ENCODE measurements around the gene OVOL2. TPM values are rescaled to one million over a fixed set of nuclear protein-coding genes. Genes with fewer than 3 reads are reported as not detected.
A peak's percentile ranks its signal among the peaks of the same experiment; 100 is the strongest.

Gene OVOL2
- total RNA-seq, 2 experiments from 2014 or later, result not detected

DNA sequence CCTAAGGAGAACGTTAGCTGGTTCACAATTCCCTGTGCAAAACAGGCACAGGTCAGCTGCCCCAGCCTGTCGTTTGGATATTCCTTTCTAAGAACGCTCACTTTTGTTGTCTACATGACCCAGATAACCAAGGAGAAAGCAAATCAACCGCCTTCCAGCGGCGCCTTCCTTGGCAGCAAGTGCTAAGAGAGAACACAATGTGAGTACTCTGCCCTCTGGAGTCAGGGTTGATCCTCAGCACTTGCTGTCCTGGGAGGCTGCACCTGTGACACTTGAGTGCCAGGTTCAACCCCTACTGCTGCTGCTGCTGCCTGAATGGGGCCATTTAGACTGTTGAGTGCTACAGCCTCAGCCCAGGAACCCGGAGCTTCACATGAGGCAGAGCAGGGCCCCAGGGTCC, 36.8 kb downstream of the OVOL2 start:
- CTCF ChIA-PET, result no interaction called here
- no peak for DNase-seq
- no peaks in the 10 kb centered on the region for H3K36me3 Mint-ChIP-seq (ENCODE audit: low read depth)
- peaks cover 3% of the 10 kb centered on the region for H3K9me3 Mint-ChIP-seq
- no peaks in the 10 kb centered on the region for H3K4me1 Mint-ChIP-seq
- no peak overlapping the region for H3K27ac Mint-ChIP-seq
- POLR2A ChIA-PET, result no interaction called here
- H3K27me3 Mint-ChIP-seq, result no peaks in the 10 kb centered on the region
- H3K4me3 Mint-ChIP-seq, result no peak overlapping the region

DNA sequence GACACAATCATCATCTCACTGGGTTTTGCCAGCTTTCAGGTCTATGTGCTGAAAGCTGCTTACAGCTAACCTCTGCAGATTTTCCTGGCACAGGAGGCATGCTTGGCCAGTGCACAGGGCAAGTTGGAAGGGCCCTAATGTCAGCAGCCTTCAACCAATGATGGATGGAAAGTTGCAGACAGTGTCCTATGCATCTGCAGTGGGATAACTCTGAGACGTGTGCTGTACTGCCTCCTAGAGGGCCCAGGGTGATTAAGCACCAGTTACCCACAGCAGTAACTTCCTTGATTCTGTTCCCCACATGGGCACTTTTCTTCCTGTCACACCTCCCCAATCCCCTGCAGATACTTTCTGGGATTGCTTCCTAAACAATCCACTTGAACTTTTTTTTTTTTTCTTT, 38.6 kb downstream of the OVOL2 start:
- Mint-ChIP-seq H3K27ac (no peak overlapping the region), H3K4me3 (no peak overlapping the region), H3K4me1 (no peaks in the 10 kb centered on the region), H3K9me3 (peaks cover 3% of the 10 kb centered on the region), H3K27me3 (no peaks in the 10 kb centered on the region), H3K36me3 (ENCODE audit: low read depth) (no peaks in the 10 kb centered on the region)
- peak; percentile 25 for DNase-seq
- ChIA-PET CTCF (no interaction called here), POLR2A (no interaction called here)

DNA sequence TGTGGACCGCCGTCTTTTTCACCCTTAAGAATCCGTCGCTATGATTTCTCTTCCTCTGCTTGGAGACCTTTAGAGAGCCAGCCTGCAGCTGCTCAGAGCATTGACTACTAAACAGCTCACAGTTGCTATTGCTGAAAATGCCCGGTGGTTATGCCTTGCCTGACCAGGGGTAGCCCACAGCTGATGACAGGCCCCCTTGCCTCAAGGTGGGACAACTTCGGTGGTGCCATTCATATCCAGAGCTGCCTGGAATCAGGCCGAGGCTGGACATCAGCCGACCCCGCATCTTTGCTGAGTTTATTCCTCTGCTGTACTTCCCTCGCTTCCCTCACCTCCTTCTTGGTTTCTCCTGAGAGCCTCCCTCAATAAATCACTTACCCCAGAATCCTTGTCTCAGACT, 39.6 kb downstream of the OVOL2 start:
- no peak for DNase-seq
- Mint-ChIP-seq H3K9me3 (peaks cover 3% of the 10 kb centered on the region), H3K36me3 (ENCODE audit: low read depth) (no peaks in the 10 kb centered on the region), H3K27ac (no peak overlapping the region), H3K4me1 (no peaks in the 10 kb centered on the region), H3K27me3 (no peaks in the 10 kb centered on the region), H3K4me3 (no peak overlapping the region)
- ChIA-PET CTCF (no interaction called here), POLR2A (no interaction called here)

DNA sequence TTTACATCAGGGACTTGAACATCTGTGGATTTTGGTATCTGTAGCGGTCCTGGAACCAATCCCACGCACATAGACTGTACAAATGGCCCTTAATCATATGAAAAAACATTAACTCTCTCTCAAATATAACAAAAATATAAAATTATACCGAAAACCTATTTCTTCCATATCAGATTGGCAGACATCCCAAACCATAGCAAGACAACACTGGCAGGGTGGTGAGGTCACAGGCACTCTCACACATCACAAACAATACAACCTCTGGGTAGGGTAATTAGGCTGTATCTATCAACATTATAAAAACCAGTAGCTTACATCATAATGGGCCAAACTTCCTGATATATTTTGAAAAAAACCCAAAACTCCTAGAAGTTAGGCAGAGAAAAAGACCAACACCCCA, 40.9 kb downstream of the OVOL2 start:
- Mint-ChIP-seq H3K9me3 (peaks cover 3% of the 10 kb centered on the region), H3K36me3 (ENCODE audit: low read depth) (no peaks in the 10 kb centered on the region), H3K27me3 (no peaks in the 10 kb centered on the region), H3K27ac (no peak overlapping the region), H3K4me1 (no peaks in the 10 kb centered on the region), H3K4me3 (no peak overlapping the region)
- DNase-seq, result no peak
- ChIA-PET CTCF (interaction anchor here (0.6 to 1.3 kb wide), 2 partner anchors 263 to 306 kb away, joined by 3 to 4 read pairs; no protein-coding TSS in a partner anchor), POLR2A (no interaction called here)

DNA sequence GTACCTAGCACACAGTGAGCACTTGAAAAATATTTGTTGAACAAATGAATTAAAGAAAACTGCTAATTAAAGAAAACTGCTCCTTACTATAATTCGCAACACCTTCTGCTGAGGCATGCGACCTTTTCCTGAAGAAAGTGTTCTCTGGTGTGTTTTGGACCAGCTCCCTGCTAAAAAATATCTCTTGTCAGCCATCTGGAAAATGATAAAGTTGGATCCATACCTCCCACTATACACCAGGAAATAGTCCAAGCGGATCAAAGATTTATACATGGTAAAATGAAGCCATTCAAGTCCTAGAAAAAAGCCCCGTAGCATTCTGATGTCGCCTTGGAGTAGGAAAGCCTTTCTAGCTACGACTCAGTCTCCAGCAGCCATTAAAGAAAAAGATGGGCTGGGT, 43.3 kb downstream of the OVOL2 start:
- H3K9me3 Mint-ChIP-seq, result no peaks in the 10 kb centered on the region
- POLR2A ChIA-PET, result no interaction called here
- no peak for DNase-seq
- no peaks in the 10 kb centered on the region for H3K27me3 Mint-ChIP-seq
- no peak overlapping the region for H3K27ac Mint-ChIP-seq
- CTCF ChIA-PET, result no interaction called here
- H3K36me3 Mint-ChIP-seq (ENCODE audit: low read depth), result no peaks in the 10 kb centered on the region
- no peaks in the 10 kb centered on the region for H3K4me1 Mint-ChIP-seq
- H3K4me3 Mint-ChIP-seq, result no peak overlapping the region

DNA sequence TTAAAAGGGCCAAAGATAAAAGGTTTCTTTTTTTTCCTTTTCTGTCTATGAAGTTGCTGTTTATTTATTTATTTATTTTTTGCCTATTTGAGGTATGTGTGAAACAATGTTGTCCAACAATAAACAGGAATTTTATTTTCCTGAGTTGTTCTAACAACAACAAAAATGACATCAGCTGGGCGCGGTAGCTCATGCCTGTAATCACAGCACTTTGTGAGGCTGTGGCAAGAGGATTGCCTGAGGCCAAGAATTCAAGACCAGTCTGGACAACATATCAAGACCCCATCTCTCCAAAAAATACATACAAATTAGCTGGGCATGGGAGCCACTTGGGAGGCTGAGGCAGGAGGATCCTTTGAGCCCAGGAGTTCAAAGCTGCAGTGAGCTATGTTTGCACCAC, 44.8 kb downstream of the OVOL2 start:
- Mint-ChIP-seq H3K27ac (no peak overlapping the region), H3K4me3 (no peak overlapping the region), H3K4me1 (no peaks in the 10 kb centered on the region), H3K36me3 (ENCODE audit: low read depth) (no peaks in the 10 kb centered on the region), H3K27me3 (no peaks in the 10 kb centered on the region), H3K9me3 (no peaks in the 10 kb centered on the region)
- ChIA-PET CTCF (interaction anchor here (0.7 to 1.2 kb wide), 3 partner anchors 14 to 74 kb away, joined by 3 to 5 read pairs (median 3); no protein-coding TSS in a partner anchor), POLR2A (no interaction called here)
- DNase-seq, result no peak

DNA sequence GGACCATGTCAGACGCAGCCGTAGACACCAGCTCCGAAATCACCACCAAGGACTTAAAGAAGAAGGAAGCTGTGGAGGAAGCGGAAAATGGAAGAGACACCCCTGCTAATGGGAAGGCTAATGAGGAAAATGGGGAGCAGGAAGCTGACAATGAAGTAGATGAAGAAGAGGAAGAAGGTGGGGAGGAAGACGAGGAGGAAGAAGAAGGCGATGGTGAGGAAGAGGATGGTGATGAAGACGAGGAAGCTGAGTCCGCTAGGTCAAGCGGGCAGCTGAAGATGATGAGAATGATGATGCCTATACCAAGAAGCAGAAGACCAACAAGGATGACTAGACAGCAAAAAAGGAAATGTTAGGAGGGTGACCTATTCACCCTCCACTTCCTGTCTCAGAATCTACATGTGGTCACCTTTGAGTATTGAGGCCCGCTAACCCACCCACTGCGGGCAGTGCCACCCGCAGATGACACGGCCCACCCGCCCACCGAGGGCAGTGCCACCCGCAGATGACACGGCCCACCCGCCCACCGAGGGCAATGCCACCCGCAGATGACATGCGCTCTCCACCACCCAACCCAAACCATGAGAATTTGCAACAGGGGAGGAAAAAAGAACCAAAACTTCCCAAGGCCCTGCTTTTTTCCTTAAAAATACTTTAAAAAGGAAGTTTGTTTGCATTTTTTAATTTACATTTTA, 45.6 kb downstream of the OVOL2 start:
- Mint-ChIP-seq H3K27me3 (no peaks in the 10 kb centered on the region), H3K4me3 (no peak overlapping the region), H3K4me1 (no peaks in the 10 kb centered on the region), H3K27ac (no peak overlapping the region), H3K9me3 (no peaks in the 10 kb centered on the region), H3K36me3 (ENCODE audit: low read depth) (no peaks in the 10 kb centered on the region)
- ChIA-PET CTCF (no interaction called here), POLR2A (no interaction called here)
- no peak for DNase-seq

DNA sequence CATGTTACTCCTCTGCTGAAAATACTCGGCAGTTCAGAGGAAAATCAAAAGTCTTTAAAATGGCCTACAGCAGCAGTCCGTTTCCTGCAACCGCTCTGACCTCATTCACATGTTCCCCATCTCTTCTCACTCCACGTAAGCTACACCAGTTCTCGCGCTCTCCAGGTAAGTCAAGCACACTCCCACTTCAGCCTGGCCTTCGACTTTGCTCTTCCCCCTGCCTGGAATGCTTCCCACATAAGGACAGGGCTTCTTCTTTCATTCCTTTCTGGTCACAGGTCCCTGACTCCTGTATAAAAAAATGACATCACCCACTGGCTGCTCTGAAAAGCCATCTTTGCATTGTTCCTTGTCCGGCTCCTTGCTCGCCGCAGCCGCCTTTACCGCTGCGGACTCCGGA, 46.2 kb downstream of the OVOL2 start:
- ChIA-PET CTCF (no interaction called here), POLR2A (no interaction called here)
- Mint-ChIP-seq H3K4me3 (no peak overlapping the region), H3K36me3 (ENCODE audit: low read depth) (no peaks in the 10 kb centered on the region), H3K4me1 (no peaks in the 10 kb centered on the region), H3K27ac (peak overlapping the region; percentile 17), H3K27me3 (no peaks in the 10 kb centered on the region), H3K9me3 (no peaks in the 10 kb centered on the region)
- no peak for DNase-seq

DNA sequence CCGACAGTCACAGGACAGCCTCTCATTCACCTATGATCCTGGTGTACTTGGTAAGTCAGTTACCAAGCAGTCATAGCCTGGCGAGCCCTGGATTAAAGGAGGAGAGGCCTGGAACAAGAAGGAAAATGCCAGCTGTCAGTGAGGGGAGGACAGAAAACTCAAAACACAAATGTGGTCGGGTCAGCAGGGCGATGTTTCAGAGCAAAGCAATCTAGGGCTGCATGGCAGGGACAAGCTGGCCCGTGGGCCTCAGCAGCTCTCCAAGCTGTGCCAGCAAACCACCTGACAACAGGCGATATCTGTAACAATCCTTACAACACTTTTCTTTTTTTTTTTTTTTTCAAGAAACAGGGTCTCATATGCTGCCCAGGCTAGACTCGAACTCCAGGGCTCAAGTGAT, 48.6 kb downstream of the OVOL2 start:
- no peaks in the 10 kb centered on the region for H3K4me1 Mint-ChIP-seq
- H3K27me3 Mint-ChIP-seq, result no peaks in the 10 kb centered on the region
- ChIA-PET CTCF (interaction anchor here (0.7 kb wide), 1 partner anchor 39 kb away, joined by 4 read pairs; no protein-coding TSS in a partner anchor), POLR2A (no interaction called here)
- H3K36me3 Mint-ChIP-seq (ENCODE audit: low read depth), result no peaks in the 10 kb centered on the region
- no peak for DNase-seq
- H3K9me3 Mint-ChIP-seq, result no peaks in the 10 kb centered on the region
- H3K4me3 Mint-ChIP-seq, result no peak overlapping the region
- no peak overlapping the region for H3K27ac Mint-ChIP-seq

DNA sequence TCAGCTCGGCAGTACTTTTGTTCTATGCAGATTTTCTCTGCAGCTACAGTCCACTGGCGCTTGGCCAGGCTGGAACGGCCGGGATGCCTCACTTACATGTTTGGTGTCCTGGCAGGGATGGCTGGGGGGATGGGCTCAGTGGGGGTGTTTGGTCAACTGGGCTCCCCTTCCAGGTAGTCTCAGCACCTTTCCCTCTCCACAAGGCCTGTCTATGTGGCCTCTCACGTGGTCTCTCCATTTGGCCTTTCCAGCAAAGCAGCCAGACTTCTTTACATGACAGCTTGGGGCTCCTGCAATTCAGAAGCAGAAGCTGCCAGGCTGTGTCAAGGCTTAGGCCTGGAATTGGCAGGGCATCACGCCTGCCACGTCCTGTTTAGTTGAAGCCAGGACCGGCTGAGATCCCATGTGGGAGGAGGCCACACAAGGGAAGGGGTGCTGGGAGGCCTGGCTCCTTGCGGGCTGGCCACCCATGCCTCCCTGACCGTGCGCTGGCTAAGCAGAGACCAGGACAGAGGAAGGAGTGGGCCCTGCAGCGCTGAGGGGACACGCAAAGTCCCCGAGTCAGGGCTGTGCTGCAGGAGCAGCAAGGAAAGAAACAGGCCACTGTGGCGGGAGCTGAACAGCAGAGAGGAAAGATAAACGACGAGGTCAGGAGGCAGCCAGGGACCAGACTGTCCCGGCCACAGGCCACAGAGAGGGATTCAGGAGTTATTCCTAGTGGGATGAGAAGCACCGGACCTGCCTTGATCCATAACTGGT, 50.0 kb downstream of the OVOL2 start:
- Mint-ChIP-seq H3K27me3 (no peaks in the 10 kb centered on the region), H3K27ac (no peak overlapping the region), H3K4me3 (no peak overlapping the region), H3K4me1 (no peaks in the 10 kb centered on the region), H3K9me3 (no peaks in the 10 kb centered on the region), H3K36me3 (ENCODE audit: low read depth) (no peaks in the 10 kb centered on the region)
- ChIA-PET CTCF (no interaction called here), POLR2A (no interaction called here)
- DNase-seq, result no peak

DNA sequence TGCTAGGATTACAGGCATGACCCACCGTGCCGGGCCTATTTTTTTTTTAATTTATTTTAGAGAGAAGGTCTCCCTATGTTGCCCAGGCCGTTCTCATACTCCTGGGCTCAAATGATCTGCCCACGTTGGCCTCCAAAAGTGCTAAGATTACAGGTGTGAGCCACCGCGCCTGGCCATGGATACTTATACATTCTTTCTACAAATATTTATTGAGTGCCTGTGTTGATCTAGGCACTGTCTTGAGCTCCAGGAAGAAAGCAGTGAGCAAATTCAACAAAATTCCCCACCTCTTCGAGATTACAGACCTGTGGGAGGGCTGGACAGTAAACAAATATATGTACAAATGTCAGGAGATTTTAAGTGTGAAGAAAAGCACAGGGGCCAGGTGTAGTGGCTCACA, 51.0 kb downstream of the OVOL2 start:
- no peak overlapping the region for H3K4me3 Mint-ChIP-seq
- POLR2A ChIA-PET, result no interaction called here
- no peak for DNase-seq
- H3K27me3 Mint-ChIP-seq, result no peaks in the 10 kb centered on the region
- H3K9me3 Mint-ChIP-seq, result no peaks in the 10 kb centered on the region
- CTCF ChIA-PET, result interaction anchor here (0.6 kb wide), 1 partner anchor 449 kb away, joined by 4 read pairs; no protein-coding TSS in a partner anchor
- H3K4me1 Mint-ChIP-seq, result no peaks in the 10 kb centered on the region
- H3K27ac Mint-ChIP-seq, result no peak overlapping the region
- no peaks in the 10 kb centered on the region for H3K36me3 Mint-ChIP-seq (ENCODE audit: low read depth)

DNA sequence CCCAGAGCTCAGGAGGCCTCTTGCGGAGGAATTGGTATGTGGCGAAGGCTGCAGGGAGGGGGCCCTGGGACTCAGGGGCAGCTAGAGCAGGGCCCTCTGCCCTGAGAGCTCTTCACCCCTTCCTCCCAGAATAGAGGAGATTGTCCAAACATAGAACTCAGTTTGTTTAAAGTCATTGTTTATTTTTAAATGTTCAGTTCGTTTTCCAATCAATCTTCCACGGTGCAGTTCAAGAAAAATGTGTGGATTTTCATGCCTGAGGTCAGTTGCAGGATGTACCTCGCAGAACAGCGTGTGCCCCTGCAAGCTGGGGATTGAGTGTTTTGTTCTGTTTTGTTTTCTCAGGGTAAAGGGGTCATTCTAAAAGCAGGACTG, 51.7 kb downstream of the OVOL2 start:
- Mint-ChIP-seq H3K9me3 (no peaks in the 10 kb centered on the region), H3K4me1 (no peaks in the 10 kb centered on the region), H3K27ac (no peak overlapping the region), H3K4me3 (no peak overlapping the region), H3K36me3 (ENCODE audit: low read depth) (no peaks in the 10 kb centered on the region), H3K27me3 (no peaks in the 10 kb centered on the region)
- POLR2A ChIA-PET, result no interaction called here
- CTCF ChIA-PET, result interaction anchor here (0.6 kb wide), 1 partner anchor 449 kb away, joined by 4 read pairs; no protein-coding TSS in a partner anchor
- DNase-seq, result no peak

DNA sequence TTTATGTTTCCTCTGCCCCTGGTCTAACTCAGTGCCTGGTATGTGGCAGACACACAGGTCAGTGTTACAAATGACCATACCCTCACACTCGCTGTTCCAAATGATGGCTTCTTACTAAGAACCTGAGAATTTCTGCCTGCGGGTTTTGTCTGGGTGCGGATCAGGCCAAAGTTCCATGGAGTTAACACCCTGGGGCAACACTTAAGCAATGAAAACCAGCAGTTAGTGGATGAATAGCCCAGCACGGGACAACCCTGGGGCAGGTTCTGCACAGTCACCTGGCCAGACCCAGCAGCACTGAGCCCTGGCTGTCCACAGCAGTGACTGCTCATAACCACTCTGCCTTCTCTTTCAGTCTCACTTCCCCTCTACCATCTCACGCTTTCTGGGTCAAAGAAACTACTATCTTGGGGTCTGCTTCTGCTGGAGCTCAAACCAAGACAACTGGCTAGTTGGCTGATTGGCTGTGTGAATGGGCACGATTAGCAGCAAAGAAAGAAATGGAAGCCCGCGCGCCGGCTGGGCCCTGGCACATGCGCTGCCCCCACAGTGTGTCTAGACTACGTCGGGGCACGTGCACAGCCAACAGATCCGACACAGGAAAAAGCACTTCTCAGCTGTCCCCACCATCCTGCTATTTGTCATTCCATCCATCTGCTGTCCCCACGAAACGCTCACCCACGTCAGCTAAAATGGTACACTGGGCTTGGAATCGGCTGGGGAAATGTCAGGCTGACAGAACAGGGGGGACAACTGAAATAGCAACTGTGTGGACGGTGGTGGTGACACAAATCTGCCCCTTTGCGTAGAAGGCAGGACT, 52.3 kb downstream of the OVOL2 start:
- no peak overlapping the region for H3K4me3 Mint-ChIP-seq
- POLR2A ChIA-PET, result no interaction called here
- H3K9me3 Mint-ChIP-seq, result no peaks in the 10 kb centered on the region
- CTCF ChIA-PET, result no interaction called here
- H3K27ac Mint-ChIP-seq, result no peak overlapping the region
- no peaks in the 10 kb centered on the region for H3K36me3 Mint-ChIP-seq (ENCODE audit: low read depth)
- H3K27me3 Mint-ChIP-seq, result no peaks in the 10 kb centered on the region
- no peak for DNase-seq
- no peaks in the 10 kb centered on the region for H3K4me1 Mint-ChIP-seq
